ENCODE data around the gene AKAP12.

Gene AKAP12

GRCh38 chr6:151232899-151233298 is 6.9 kb upstream of the AKAP12 start:
- H3K4me3 ChIP-seq (replicated peaks; ENCODE audit: low read depth, low read length): no peak overlapping the region
- TF ChIP-seq CTCF (IDR thresholded peaks at IDR 0.05; ENCODE audit: low read depth, low read length, missing control alignments): no peak
- no peak for DNase-seq (ENCODE audit: extremely low read depth, low read depth)

- TF ChIP-seq CTCF (IDR thresholded peaks at IDR 0.05; ENCODE audit: low read depth, low read length, missing control alignments): no peak
- DNase-seq (ENCODE audit: extremely low read depth, low read depth): no peak
- no peak overlapping the region for H3K4me3 ChIP-seq (replicated peaks; ENCODE audit: low read depth, low read length)
These were observed 6.0 kb upstream of the AKAP12 start for GRCh38 chr6:151233731-151234130.

GRCh38 chr6:151236668-151237401 is 2.9 kb upstream of the AKAP12 start:
- no peak for TF ChIP-seq CTCF (IDR thresholded peaks at IDR 0.05; ENCODE audit: low read depth, low read length, missing control alignments)
- DNase-seq (ENCODE audit: extremely low read depth, low read depth): no peak
- H3K4me3 ChIP-seq (replicated peaks; ENCODE audit: low read depth, low read length): no peak overlapping the region

- peak overlapping the region; percentile 65 for H3K4me3 ChIP-seq (replicated peaks; ENCODE audit: low read depth, low read length)
- peak; percentile 32 for DNase-seq (ENCODE audit: extremely low read depth, low read depth)
- TF ChIP-seq CTCF (IDR thresholded peaks at IDR 0.05; ENCODE audit: low read depth, low read length, missing control alignments): no peak
These were observed 394 bp downstream of the AKAP12 start for GRCh38 chr6:151240036-151240685.

- no peak for TF ChIP-seq CTCF (IDR thresholded peaks at IDR 0.05; ENCODE audit: low read depth, low read length, missing control alignments)
- peak; percentile 4 for DNase-seq (ENCODE audit: extremely low read depth, low read depth)
- peak overlapping the region; percentile 65 for H3K4me3 ChIP-seq (replicated peaks; ENCODE audit: low read depth, low read length)
These were observed 1.2 kb downstream of the AKAP12 start for GRCh38 chr6:151240791-151241642.

GRCh38 chr6:151241853-151242252 is 2.1 kb downstream of the AKAP12 start:
- no peak for DNase-seq (ENCODE audit: extremely low read depth, low read depth)
- no peak for TF ChIP-seq CTCF (IDR thresholded peaks at IDR 0.05; ENCODE audit: low read depth, low read length, missing control alignments)
- peak overlapping the region; percentile 65 for H3K4me3 ChIP-seq (replicated peaks; ENCODE audit: low read depth, low read length)
